CD4-positive, alpha-beta T cell treated with Interleukin-4 for 4 hours (primary cell): ENCODE data around the gene SPACDR.

Experiments
- DNase-seq: peaks from one replicate; pipeline ENCODE4 v3.0.0-alpha.2; 2020

SPACDR gene

GRCh38 chr7:100484673-100485045 lies 20.6 kb upstream of the SPACDR start:
- DNase-seq = no peak

- peak; percentile 53 for DNase-seq
Observed at GRCh38 chr7:100483722-100484672, 19.9 kb upstream of the SPACDR start, which contains the start of gene NYAP1. TSS of gene NYAP1 (plus strand) at chr7:100483927. CDS start at chr7:100485312, 1,385 bp downstream.

GRCh38 chr7:100483090-100483721 lies 19.1 kb upstream of the SPACDR start:
- DNase-seq = peak; percentile 70

- DNase-seq = no peak
Observed at GRCh38 chr7:100482728-100483089, 18.6 kb upstream of the SPACDR start.

GRCh38 chr7:100481466-100481865 lies 17.4 kb upstream of the SPACDR start:
- no peak for DNase-seq

- DNase-seq = peak; percentile 96
Observed at GRCh38 chr7:100478958-100479660, 15.0 kb upstream of the SPACDR start, which contains the start of gene TSC22D4. TSS of gene TSC22D4 (minus strand) at chr7:100479214. CDS start at chr7:100478038, 1,176 bp downstream.

- no peak for DNase-seq
Observed at GRCh38 chr7:100477871-100478267, 13.8 kb upstream of the SPACDR start.

- DNase-seq = no peak
Observed at GRCh38 chr7:100476903-100477870, 13.1 kb upstream of the SPACDR start.

- no peak for DNase-seq
Observed at GRCh38 chr7:100476101-100476780, 12.2 kb upstream of the SPACDR start.

GRCh38 chr7:100475549-100475948 lies 11.5 kb upstream of the SPACDR start:
- no peak for DNase-seq

- DNase-seq = no peak
Observed at GRCh38 chr7:100472854-100473499, 8.9 kb upstream of the SPACDR start.

- DNase-seq = no peak
Observed at GRCh38 chr7:100472121-100472851, 8.2 kb upstream of the SPACDR start.

GRCh38 chr7:100471021-100471420 lies 7.0 kb upstream of the SPACDR start:
- DNase-seq = no peak

- peak; percentile 69 for DNase-seq
Observed at GRCh38 chr7:100469227-100470044, 5.4 kb upstream of the SPACDR start.

- DNase-seq = no peak
Observed at GRCh38 chr7:100467638-100468373, 3.7 kb upstream of the SPACDR start.

GRCh38 chr7:100466653-100467605 lies 2.9 kb upstream of the SPACDR start:
- no peak for DNase-seq

- DNase-seq = no peak
Observed at GRCh38 chr7:100465702-100466311, 1.7 kb upstream of the SPACDR start.
